Activated CD8-positive, alpha-beta T cell treated with anti-CD3 and anti-CD28 coated beads, Interleukin-2, amount 10 ng/mL, durations not matched to agents 7 days and 5 days (primary cell): Measurements from ENCODE around the gene RXRA. TPM values are rescaled to one million over a fixed set of nuclear protein-coding genes. Genes with fewer than 3 reads are reported as not detected.
A peak's percentile ranks its signal among the peaks of the same experiment; 100 is the strongest.

Source experiments
- ATAC-seq: fragments of 150-1000 bp; cut with Tn5 transposase; one replicate; pipeline ENCODE4 v1.10.0; 2021; ENCODE audit warnings: moderate library complexity
- CTCF ChIA-PET: fragments of 350-600 bp; sonication (Branson Sonifier 250); formaldehyde crosslinking; loops from one replicate; lab custom pipeline; 2021; ENCODE audit warnings: antibody characterized with exemption; lab: Charles Lee
- POLR2A ChIA-PET: fragments of 350-600 bp; sonication (Branson Sonifier 250); formaldehyde crosslinking; loops from one replicate; lab custom pipeline; 2021; ENCODE audit warnings: antibody characterized with exemption; lab: Charles Lee
- DNase-seq: peaks from one replicate; pipeline ENCODE4 v3.0.0-alpha.2; 2020
- H3K27ac Mint-ChIP-seq: one replicate; pipeline ENCODE4 v1.8.0; 2021; ENCODE audit warnings: mild to moderate bottlenecking, mixed read lengths
- H3K27me3 Mint-ChIP-seq: one replicate; pipeline ENCODE4 v1.8.0; 2021; ENCODE audit warnings: low read depth, mixed read lengths
- H3K36me3 Mint-ChIP-seq: one replicate; pipeline ENCODE4 v1.8.0; 2021; ENCODE audit warnings: low read depth, mixed read lengths
- H3K4me1 Mint-ChIP-seq: one replicate; pipeline ENCODE4 v1.8.0; 2021; ENCODE audit warnings: low read depth, mixed read lengths
- H3K4me3 Mint-ChIP-seq: one replicate; pipeline ENCODE4 v1.8.0; 2021; ENCODE audit warnings: mild to moderate bottlenecking, mixed read lengths
- H3K9me3 Mint-ChIP-seq: one replicate; pipeline ENCODE4 v1.8.0; 2022; ENCODE audit warnings: mixed read lengths; ENCODE audit not compliant: insufficient read depth
- total RNA-seq, 2 experiments: library from RNA; stranded (reverse); gene quantifications; one replicate each; pipeline ENCODE4 v1.2.3, GENCODE V29; 2021

Gene RXRA
- total RNA-seq, 2 experiments from 2014 or later: 3.8 to 4.2 TPM

- Mint-ChIP-seq H3K4me1 (no peaks in the 10 kb centered on the region), H3K4me3 (no peak overlapping the region), H3K27ac (no peak overlapping the region), H3K27me3 (no peaks in the 10 kb centered on the region), H3K9me3 (no peaks in the 10 kb centered on the region), H3K36me3 (no peaks in the 10 kb centered on the region)
- CTCF ChIA-PET: no interaction called here
- ATAC-seq (no peak), DNase-seq (no peak)
- POLR2A ChIA-PET: no interaction called here
Observed at GRCh38 chr9:134466869-134467616, 140.8 kb downstream of the RXRA start.

- POLR2A ChIA-PET: no interaction called here
- ATAC-seq (no peak), DNase-seq (no peak)
- Mint-ChIP-seq H3K27ac (no peak overlapping the region), H3K36me3 (no peaks in the 10 kb centered on the region), H3K9me3 (no peaks in the 10 kb centered on the region), H3K4me3 (no peak overlapping the region), H3K4me1 (no peaks in the 10 kb centered on the region), H3K27me3 (no peaks in the 10 kb centered on the region)
- CTCF ChIA-PET: no interaction called here
Observed at GRCh38 chr9:134468358-134468757, 142.1 kb downstream of the RXRA start.

- H3K27ac Mint-ChIP-seq: no peak overlapping the region
- POLR2A ChIA-PET: no interaction called here
- no peaks in the 10 kb centered on the region for H3K27me3 Mint-ChIP-seq
Observed at GRCh38 chr9:134469041-134469875, 143.0 kb downstream of the RXRA start.

GRCh38 chr9:134472256-134472655 lies 146.0 kb downstream of the RXRA start:
- ATAC-seq (no peak), DNase-seq (no peak)
- Mint-ChIP-seq H3K9me3 (no peaks in the 10 kb centered on the region), H3K4me1 (peaks cover 9% of the 10 kb centered on the region), H3K4me3 (no peak overlapping the region), H3K27me3 (no peaks in the 10 kb centered on the region), H3K36me3 (no peaks in the 10 kb centered on the region), H3K27ac (no peak overlapping the region)
- CTCF ChIA-PET: interaction anchor here (1.2 kb wide), 1 partner anchor 12 kb away, joined by 3 read pairs; no protein-coding TSS in a partner anchor
- POLR2A ChIA-PET: interaction anchor here (0.6 to 1.5 kb wide), 2 partner anchors 16 to 18 kb away, joined by 3 to 4 read pairs; no protein-coding TSS in a partner anchor

More at GRCh38 chr9:134469041-134469875, 143.0 kb downstream of the RXRA start:
- no peak overlapping the region for H3K4me3 Mint-ChIP-seq
- CTCF ChIA-PET: no interaction called here
- H3K36me3 Mint-ChIP-seq: no peaks in the 10 kb centered on the region
- no peaks in the 10 kb centered on the region for H3K9me3 Mint-ChIP-seq
- no peaks in the 10 kb centered on the region for H3K4me1 Mint-ChIP-seq
- no peak for DNase-seq
- ATAC-seq: no peak

GRCh38 chr9:134473141-134474054 lies 147.1 kb downstream of the RXRA start:
- POLR2A ChIA-PET: interaction anchor here (1.5 kb wide), 1 partner anchor 17 kb away, joined by 4 read pairs; no protein-coding TSS in a partner anchor
- ATAC-seq: no peak
- CTCF ChIA-PET: interaction anchor here (1.2 kb wide), 1 partner anchor 14 kb away, joined by 3 read pairs; no protein-coding TSS in a partner anchor

GRCh38 chr9:134474055-134474370 lies 147.8 kb downstream of the RXRA start:
- Mint-ChIP-seq H3K27me3 (no peaks in the 10 kb centered on the region), H3K9me3 (no peaks in the 10 kb centered on the region), H3K36me3 (no peaks in the 10 kb centered on the region), H3K27ac (no peak overlapping the region), H3K4me1 (peaks cover 9% of the 10 kb centered on the region), H3K4me3 (no peak overlapping the region)
- ChIA-PET CTCF (interaction anchor here (1.5 kb wide), 1 partner anchor 25 kb away, joined by 4 read pairs; no protein-coding TSS in a partner anchor), POLR2A (no interaction called here)
- ATAC-seq (no peak), DNase-seq (no peak)

More at GRCh38 chr9:134473141-134474054, 147.1 kb downstream of the RXRA start:
- Mint-ChIP-seq H3K4me1 (peaks cover 9% of the 10 kb centered on the region), H3K9me3 (no peaks in the 10 kb centered on the region), H3K36me3 (no peaks in the 10 kb centered on the region), H3K27me3 (no peaks in the 10 kb centered on the region), H3K27ac (no peak overlapping the region), H3K4me3 (no peak overlapping the region)
- no peak for DNase-seq

- no peaks in the 10 kb centered on the region for H3K36me3 Mint-ChIP-seq
- peaks cover 9% of the 10 kb centered on the region for H3K4me1 Mint-ChIP-seq
- peak overlapping the region; percentile 75 for H3K27ac Mint-ChIP-seq
- ATAC-seq (peak; percentile 39), DNase-seq (peak; percentile 40)
- POLR2A ChIA-PET: no interaction called here
- H3K27me3 Mint-ChIP-seq: no peaks in the 10 kb centered on the region
- no peak overlapping the region for H3K4me3 Mint-ChIP-seq
- H3K9me3 Mint-ChIP-seq: no peaks in the 10 kb centered on the region
- CTCF ChIA-PET: interaction anchor here (1.5 kb wide), 1 partner anchor 27 kb away, joined by 4 read pairs; no protein-coding TSS in a partner anchor
Observed at GRCh38 chr9:134475011-134475790, 148.9 kb downstream of the RXRA start.

- H3K27ac Mint-ChIP-seq: no peak overlapping the region
- DNase-seq: no peak
- no peaks in the 10 kb centered on the region for H3K9me3 Mint-ChIP-seq
- H3K4me3 Mint-ChIP-seq: no peak overlapping the region
- POLR2A ChIA-PET: no interaction called here
- ATAC-seq: no peak
- H3K27me3 Mint-ChIP-seq: no peaks in the 10 kb centered on the region
- CTCF ChIA-PET: no interaction called here
- no peaks in the 10 kb centered on the region for H3K36me3 Mint-ChIP-seq
- H3K4me1 Mint-ChIP-seq: peaks cover 9% of the 10 kb centered on the region
Observed at GRCh38 chr9:134476272-134476941, 150.2 kb downstream of the RXRA start.

- peaks cover 9% of the 10 kb centered on the region for H3K4me1 Mint-ChIP-seq
- H3K4me3 Mint-ChIP-seq: no peak overlapping the region
- H3K36me3 Mint-ChIP-seq: no peaks in the 10 kb centered on the region
- no peak for DNase-seq
- ATAC-seq: no peak
- ChIA-PET CTCF (no interaction called here), POLR2A (no interaction called here)
- no peak overlapping the region for H3K27ac Mint-ChIP-seq
- H3K27me3 Mint-ChIP-seq: no peaks in the 10 kb centered on the region
- H3K9me3 Mint-ChIP-seq: no peaks in the 10 kb centered on the region
Observed at GRCh38 chr9:134476942-134477335, 150.7 kb downstream of the RXRA start.

- DNase-seq (no peak), ATAC-seq (no peak)
- ChIA-PET POLR2A (no interaction called here), CTCF (no interaction called here)
- Mint-ChIP-seq H3K9me3 (no peaks in the 10 kb centered on the region), H3K27me3 (no peaks in the 10 kb centered on the region), H3K4me3 (no peak overlapping the region), H3K4me1 (peaks cover 9% of the 10 kb centered on the region), H3K27ac (no peak overlapping the region), H3K36me3 (no peaks in the 10 kb centered on the region)
Observed at GRCh38 chr9:134477342-134477925, 151.2 kb downstream of the RXRA start.
